HG02981 (cell line): ENCODE data around the gene ORAI3.
"Not testable (repeated sequence)": the region's sequence is repeated elsewhere in the genome, so short reads cannot be mapped to it uniquely, and the experiment has no call there.

Experiments used
- ATAC-seq: cut with Tn5 transposase; IDR thresholded peaks from one replicate; pipeline ENCODE4 v1.9.1; 2021; ENCODE audit warnings: mild to moderate bottlenecking, moderate library complexity; ENCODE audit not compliant: unreplicated experiment

ORAI3 gene

GRCh38 chr16:30923554-30924075, 25.3 kb upstream of the ORAI3 start, which contains the start of gene FBXL19:
TSS of gene FBXL19 (plus strand) at chr16:30923572. CDS start at chr16:30925755, 2,183 bp downstream.
- no peak for ATAC-seq

DNA sequence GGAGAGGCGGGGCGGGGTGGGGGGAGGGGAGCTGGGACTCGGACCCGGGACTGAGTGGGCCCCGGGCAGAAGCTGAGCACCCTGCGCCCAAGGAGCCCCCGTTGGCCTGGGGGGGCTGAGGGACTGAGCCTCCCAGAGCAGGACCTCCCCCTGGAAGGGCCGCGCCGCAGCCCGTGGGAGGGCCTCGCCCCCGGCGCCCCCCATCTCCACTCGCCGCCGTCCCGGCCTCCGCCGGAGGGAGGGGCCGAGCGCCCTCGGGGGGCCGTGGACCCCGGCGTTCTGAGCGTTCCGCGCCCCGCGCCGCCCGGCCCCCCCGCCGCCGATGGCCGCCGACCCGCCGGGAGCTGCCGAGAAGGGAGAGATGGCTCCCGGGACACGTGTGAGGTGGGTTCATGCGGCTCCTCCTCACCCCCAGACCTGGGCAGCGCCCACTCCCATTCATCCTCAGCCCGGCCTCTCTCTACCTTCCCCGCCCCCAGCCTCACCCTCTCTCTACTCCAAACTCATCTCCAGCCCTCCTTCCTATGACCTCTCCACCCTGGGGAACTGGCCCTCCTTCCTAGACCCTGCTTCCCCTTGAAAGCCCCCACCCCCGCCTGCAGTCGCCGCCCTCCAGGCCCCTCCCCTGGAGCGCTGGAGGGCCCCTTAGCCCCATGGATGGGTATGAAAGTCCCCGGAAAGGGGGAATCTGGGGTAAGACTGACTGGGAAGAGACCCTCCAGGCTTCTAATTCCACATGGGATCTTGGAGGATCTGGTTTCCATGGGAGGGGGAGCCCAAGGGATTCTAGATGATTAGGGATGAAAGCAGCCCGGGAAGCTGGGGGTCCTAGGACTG, 24.6 kb upstream of the ORAI3 start:
- ATAC-seq, result no peak

GRCh38 chr16:30924913-30925631, 23.8 kb upstream of the ORAI3 start:
- ATAC-seq, result no peak

DNA sequence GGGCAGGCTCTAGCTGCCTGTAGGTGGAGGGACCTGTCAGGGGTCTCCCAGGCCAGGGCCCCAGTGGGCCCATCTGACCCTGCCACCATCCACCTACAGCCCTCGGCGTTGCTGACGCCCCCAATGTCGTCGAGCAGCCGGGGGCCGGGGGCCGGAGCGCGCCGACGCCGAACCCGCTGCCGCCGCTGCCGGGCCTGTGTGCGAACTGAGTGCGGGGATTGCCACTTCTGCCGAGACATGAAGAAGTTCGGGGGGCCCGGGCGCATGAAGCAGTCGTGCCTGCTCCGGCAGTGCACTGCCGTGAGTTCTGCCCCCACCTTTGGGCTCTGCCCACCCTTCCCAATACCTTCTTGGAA, 23.3 kb upstream of the ORAI3 start:
- no peak for ATAC-seq

DNA sequence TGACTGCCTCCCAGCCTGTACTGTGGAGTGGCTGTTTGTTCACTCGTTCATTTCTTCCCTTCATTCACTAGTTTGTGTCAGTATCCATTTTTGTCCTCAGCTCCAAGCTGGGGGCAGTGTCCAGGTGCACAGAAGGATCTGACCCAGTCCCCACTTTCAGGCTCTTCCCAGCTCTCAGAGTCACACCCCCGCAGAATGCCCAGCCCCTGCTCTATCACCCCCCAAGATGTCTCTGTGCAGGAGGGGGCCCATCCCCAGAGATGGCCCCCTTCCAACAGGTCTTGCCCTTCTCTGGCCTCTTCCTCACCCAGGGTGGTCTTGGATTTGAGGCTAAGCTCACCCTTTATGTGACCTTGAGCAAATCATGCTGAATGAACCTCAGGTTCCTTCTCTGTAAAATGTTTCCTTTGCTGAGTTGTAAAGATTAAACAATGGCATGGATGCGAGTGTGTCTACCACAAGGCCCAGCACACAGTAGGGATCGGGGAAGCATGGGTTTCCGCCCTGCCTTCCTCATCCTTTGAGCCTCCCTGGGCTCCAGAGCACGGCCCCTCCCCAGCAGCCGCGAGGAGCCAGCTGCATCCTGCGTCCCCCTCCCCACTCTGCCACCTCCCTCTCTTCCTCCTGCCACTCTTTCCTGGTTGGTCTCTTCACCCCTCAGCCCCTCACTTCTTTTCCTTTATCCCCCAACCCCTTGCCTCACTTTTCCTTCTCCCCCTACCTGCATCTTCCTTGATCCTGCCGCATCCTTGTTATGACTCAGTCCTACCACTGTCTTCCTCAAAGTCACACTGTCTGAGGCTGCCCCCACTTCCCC, 22.7 kb upstream of the ORAI3 start:
- no peak for ATAC-seq

DNA sequence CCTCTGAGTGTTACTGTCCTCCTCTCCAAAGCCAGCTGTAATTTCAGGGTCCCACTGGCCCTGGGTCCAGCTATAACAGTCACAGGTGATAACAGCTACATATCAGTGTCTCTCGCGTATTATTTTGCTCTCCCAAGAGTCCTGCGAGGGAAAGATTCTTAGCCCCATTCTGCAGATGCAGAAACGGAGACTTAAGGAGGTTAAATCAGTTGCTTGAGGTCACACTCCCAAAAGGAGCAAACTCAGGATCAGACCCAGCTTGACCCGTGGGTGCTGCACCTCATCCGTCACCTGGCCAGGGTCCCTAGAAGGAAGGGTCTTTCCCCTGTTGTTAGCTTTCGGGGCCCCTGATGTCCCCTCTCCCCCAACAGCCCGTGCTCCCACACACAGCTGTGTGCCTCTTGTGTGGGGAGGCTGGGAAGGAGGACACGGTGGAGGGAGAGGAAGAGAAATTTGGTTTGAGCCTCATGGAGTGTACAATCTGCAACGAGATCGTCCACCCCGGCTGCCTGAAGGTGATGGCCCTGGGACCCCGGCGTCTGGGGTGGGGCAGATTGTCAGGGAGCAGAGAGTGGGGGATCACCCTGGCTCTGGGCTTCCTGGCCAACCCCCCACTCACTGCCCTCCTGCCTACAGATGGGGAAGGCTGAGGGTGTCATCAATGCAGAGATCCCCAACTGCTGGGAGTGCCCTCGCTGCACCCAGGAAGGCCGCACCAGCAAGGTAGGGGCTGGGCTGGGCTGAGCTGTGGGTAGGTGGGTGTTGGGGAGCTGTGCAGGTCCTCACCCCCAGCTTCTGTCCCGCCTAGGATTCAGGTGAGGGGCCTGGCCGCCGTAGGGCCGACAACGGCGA, 21.7 kb upstream of the ORAI3 start:
- no peak for ATAC-seq

DNA sequence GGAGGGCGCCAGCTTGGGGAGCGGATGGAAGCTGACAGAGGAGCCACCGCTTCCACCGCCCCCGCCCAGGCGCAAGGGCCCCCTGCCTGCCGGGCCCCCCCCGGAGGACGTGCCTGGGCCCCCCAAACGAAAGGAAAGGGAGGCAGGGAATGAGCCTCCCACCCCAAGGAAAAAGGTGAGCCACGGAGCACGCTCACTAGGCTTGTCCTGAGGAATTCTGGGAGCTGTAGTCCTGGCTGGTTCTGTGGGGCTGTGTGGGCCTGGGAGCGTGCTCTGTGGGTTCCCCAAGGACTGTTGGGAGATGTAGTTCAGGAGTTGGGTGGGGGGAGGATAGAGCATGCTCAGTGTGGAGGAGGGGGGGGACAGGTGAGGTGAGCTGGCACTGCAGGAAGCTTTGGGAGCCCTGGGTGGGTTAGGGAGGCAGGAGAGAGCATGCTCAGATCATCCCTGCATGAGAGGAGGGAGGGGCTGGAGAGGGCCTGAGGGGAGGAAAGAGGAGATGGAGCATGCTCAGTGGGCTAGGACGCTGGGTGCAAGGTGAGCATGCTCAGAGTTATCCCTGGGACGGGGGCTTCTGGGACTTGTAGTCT, 21.0 kb upstream of the ORAI3 start:
- ATAC-seq, result no peak

DNA sequence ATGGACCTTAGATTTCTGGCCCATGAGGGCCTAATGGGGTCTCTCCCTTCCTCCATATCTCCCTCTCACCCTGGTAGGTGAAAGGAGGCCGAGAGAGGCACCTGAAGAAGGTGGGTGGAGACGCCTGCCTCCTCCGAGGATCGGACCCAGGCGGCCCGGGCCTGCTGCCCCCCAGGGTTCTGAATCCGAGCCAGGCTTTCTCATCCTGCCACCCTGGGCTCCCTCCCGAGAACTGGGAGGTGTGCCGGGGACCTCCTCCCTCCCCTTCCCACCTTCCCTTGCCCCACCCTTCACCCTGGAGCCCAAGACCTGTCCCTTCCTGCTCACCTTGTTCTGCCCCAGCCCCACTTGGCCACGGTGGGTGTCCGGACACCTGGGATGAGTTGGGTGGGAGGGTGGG, 20.5 kb upstream of the ORAI3 start:
- no peak for ATAC-seq

GRCh38 chr16:30929167-30929566, 19.7 kb upstream of the ORAI3 start:
- no peak for ATAC-seq

GRCh38 chr16:30930160-30930571, 18.7 kb upstream of the ORAI3 start:
- no peak for ATAC-seq

GRCh38 chr16:30931068-30931650, 17.7 kb upstream of the ORAI3 start:
- ATAC-seq, result no peak

DNA sequence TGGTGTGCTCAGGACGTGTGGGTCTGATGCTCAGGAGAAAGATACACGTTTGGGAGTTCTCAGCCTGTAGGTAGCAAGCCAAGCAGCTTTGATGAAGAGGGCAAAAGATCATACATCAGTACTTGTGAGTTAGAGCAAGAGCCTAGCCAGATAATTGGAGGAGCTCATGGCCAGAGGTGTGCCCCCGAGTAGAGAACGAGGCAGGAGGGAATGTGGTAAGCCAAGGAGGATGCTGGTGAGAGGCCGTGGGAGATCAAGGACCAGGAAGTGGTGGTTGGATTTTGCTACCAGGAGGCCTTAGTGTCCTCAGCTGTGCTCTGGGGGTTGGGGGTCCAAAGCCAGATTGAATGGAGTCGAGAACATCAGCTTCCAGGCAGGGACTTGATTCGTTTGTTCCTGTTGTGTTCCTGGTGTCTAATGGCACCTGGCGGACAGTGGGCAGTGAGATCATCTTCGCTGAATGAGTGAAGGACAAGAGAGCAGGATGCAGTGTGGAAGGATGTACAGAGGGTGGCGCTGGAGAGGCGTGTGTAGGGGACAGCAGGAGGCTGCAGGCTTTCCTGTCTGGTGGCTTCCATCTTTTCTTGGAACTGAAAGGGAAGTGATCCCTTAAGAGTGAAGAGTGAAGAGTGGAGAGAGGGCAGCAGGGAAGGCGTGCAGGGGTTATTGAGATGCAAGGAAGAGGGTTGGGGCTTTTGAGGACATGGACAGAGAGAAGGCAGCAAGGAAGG, 13.9 kb upstream of the ORAI3 start:
- ATAC-seq, result no peak

GRCh38 chr16:30937692-30938091, 11.2 kb upstream of the ORAI3 start:
- no peak for ATAC-seq

- not testable (repeated sequence) for ATAC-seq
Observed at GRCh38 chr16:30939571-30939970, 9.3 kb upstream of the ORAI3 start.

GRCh38 chr16:30941600-30942425, 7.1 kb upstream of the ORAI3 start:
- peak; percentile 80 for ATAC-seq

DNA sequence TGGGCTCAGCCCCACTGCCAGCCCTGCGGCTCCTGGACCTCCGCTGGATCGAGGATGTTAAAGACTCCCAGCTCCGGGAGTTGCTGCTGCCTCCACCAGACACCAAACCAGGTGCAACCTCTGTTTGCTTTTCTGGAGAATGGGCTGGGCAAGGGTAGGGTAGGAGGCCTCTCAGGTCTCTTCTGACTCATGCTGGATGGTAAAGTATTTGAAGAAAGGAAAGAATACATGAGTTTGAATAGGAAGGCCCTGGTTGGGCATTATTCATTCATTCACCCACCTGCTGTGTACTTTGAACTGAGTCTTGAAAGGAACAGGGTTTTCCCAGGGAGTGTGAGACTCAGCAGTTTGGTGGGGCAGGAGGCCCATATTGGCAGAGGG, 6.5 kb upstream of the ORAI3 start:
- ATAC-seq, result no peak

DNA sequence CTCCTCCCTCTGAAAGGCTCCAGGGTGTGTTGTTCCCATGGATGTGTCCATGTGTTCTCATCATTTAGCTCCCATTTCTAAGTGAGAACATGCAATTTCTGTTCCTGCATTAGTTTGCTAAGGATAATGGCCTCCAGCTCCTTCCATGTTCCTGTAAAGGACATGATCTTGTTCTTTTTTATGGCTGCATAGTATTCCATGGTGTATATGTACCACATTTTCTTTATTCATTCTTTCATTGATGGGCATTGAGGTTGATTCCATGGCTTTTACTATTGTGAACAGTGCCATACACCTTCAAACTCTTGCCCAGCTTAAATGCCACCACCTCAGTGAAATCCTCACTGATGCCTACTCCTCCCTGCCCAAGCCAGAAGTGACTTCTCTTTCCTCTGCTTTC, 4.5 kb upstream of the ORAI3 start:
- ATAC-seq, result no peak
